HG02852 (cell line): ENCODE measurements around the gene FOXS1.
"Not testable (repeated sequence)": the region's sequence is repeated elsewhere in the genome, so short reads cannot be mapped to it uniquely, and the experiment has no call there.

Experiments
- ATAC-seq: cut with Tn5 transposase; IDR thresholded peaks from one replicate; pipeline ENCODE4 v1.9.1; 2021; ENCODE audit warnings: mild to moderate bottlenecking, moderate library complexity; ENCODE audit not compliant: unreplicated experiment

The FOXS1 gene

GRCh38 chr20:31824125-31824485, 21.3 kb downstream of the FOXS1 start:
- no peak for ATAC-seq

GRCh38 chr20:31823360-31824124, 21.9 kb downstream of the FOXS1 start:
- no peak for ATAC-seq

DNA sequence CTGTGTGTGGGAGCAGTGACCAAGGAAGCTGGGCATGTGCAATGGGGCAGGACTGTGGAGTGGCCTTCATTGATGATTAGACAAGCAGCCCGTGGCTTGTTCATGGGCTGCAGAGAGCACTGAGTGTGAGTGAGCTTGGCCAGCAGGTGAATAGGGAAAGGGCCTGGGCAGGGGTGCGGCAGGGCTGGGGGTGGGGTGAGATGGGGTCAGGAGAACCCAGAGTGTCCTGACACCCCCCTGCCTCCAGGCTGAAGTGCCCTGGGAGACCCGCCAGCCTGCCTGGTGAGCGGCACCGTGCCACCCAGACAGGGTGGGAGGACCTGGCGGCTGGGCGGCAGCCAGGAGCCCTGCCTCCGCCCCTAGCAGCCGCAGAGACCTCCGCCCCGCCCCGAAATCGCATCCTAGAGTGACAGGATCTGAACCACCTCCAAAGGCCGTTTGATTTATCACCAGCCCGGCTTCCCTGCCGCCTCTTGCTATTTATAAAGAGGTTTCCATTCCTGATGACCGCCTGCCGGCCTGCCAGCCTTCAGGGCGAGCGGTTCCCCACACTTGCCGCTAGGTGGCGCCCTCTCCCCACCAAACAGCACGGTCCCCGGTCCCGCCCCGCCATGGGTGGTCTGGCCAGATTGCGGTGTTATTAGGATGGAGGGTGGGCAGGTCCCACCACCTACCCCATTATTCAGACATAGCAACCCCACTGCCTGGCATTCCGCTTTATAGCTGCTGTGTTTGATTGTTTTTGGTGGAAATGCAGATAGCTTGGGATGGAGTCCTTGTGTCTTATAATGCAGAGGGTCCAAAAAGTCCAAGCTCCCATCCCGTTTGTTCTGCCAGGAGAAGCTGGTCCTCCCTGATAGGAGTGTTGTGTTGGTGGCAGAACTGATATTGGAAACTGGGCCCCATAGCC, 22.7 kb downstream of the FOXS1 start:
- ATAC-seq = no peak

DNA sequence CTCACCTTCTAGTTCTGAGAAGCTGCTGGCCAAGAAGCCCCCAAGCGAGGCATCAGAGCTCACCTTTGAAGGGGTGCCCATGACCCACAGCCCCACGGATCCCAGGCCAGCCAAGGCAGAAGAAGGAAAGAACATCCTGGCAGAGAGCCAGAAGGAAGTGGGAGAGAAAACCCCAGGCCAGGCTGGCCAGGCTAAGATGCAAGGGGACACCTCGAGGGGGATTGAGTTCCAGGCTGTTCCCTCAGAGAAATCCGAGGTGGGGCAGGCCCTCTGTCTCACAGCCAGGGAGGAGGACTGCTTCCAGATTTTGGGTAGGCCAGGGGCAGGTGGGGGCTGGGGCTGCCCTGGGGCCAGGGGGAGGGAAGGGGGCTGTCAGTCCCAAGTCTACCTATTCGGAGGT, 24.0 kb downstream of the FOXS1 start:
- no peak for ATAC-seq

DNA sequence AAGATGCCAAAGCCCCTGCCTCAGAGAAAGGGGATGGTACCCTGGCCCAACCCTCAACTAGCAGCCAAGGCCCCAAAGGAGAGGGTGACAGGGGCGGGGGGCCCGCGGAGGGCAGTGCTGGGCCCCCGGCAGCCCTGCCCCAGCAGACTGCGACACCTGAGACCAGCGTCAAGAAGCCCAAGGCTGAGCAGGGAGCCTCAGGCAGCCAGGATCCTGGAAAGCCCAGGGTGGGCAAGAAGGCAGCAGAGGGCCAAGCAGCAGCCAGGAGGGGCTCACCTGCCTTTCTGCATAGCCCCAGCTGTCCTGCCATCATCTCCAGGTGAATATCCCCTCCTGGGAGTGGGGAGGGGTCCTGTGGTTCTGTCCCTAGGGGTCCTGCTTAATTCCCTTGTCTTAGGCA, 25.2 kb downstream of the FOXS1 start:
- ATAC-seq = no peak

GRCh38 chr20:31819083-31819784, 26.2 kb downstream of the FOXS1 start, which contains the start of gene MYLK2:
Gene MYLK2 (plus strand): TSS chr20:31819356. CDS start chr20:31819581, 225 bp downstream.
- ATAC-seq = no peak

GRCh38 chr20:31818376-31818908, 27.0 kb downstream of the FOXS1 start:
- ATAC-seq = no peak

GRCh38 chr20:31817461-31817860, 27.9 kb downstream of the FOXS1 start:
- ATAC-seq = no peak

- no peak for ATAC-seq
Measured at GRCh38 chr20:31816221-31816620, 29.2 kb downstream of the FOXS1 start.

- ATAC-seq = no peak
Measured at GRCh38 chr20:31815408-31816188, 29.8 kb downstream of the FOXS1 start.

DNA sequence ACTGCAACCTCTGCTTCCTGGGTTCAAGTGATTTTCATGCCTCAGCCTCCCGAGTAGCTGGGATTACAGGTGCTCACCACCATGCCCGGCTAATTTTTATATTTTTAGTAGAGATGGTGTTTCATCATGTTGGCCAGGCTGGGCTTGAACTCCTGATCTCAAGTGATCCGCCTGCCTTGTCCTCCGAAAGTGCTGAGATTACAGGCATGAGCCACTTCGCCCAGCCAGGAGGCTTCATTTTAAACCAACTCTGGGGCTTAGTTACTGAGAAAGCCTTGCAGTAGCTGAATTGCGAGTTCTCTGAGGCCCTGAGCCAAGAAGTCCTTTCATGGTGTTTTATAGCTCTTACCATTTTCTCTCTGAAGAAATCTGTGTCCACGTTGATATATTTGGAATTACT, 31.3 kb downstream of the FOXS1 start:
- not testable (repeated sequence) for ATAC-seq

DNA sequence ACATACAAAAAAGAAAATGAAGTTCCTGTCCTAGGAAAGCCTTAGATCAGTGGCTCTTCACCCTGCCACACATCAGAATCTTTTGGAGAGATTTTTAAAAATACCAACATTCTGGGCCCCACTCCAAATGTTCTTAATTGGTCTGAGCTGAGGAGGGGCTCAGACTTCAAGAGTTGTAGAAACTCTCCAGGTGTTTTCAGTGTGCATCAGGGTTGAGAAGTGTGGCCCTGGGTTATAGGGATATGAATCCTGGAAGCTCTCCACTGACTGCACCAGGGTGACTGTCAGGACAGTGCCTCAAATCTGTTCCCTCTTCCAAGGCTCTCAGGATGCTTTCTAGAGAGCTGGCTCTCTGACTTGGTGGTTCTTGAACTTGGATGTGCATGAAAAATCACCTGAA, 31.8 kb downstream of the FOXS1 start:
- no peak for ATAC-seq

- no peak for ATAC-seq
Measured at GRCh38 chr20:31811796-31812728, 33.3 kb downstream of the FOXS1 start.

- no peak for ATAC-seq
Measured at GRCh38 chr20:31811198-31811597, 34.2 kb downstream of the FOXS1 start.

- no peak for ATAC-seq
Measured at GRCh38 chr20:31809661-31810060, 35.7 kb downstream of the FOXS1 start.

GRCh38 chr20:31808481-31808880, 36.9 kb downstream of the FOXS1 start:
- ATAC-seq = no peak

DNA sequence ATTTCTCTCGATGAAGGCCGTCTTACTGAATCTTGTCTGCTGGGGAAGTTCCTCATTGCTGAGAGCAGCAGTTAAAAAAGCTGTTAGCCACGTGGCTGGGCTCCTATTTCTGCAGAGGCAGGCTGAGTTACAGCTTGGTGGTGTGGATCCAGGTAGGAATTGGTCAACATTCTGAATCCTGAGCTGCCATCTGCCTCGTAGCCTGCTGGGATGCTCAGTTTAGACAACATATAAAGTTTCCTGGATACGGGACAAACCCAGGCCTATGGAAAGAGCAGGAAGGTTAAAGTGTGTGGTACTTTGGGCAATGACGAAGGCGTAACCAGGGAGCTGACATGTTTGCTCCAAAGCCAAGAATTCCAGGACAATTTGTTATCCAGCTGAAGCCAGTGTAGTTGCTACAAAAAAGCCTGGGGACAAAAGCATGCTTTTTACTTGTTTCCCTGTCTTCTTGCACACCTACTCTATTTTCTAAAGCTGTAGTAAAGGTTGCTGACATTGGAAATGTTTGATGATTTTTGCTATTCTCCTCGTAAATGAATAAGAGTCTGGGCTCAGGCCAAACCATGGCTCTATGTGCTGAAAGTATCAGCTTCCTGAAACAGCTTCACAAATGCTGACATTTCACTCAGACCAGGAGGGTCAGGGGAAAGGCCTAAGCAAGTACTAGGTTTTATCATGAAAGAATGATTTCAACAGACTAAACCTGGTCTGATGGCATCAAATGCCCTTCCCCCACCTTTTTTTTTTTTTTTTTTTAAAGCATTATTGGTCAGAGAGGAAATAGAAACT, 38.6 kb downstream of the FOXS1 start:
- ATAC-seq = no peak

- ATAC-seq = no peak
Measured at GRCh38 chr20:31803552-31804291, 41.7 kb downstream of the FOXS1 start.
